GM19025 (cell line): ENCODE results near the gene NFIB.

Experiments used
- ATAC-seq: cut with Tn5 transposase; IDR thresholded peaks from one replicate; pipeline ENCODE4 v1.9.1; 2021; ENCODE audit warnings: mild to moderate bottlenecking, low read depth, moderate library complexity; ENCODE audit not compliant: unreplicated experiment

NFIB gene

GRCh38 chr9:14307989-14308852 lies 5.7 kb downstream of the NFIB start:
- no peak for ATAC-seq

GRCh38 chr9:14306672-14307660 lies 7.0 kb downstream of the NFIB start:
- ATAC-seq: no peak

- no peak for ATAC-seq
Measured at GRCh38 chr9:14306188-14306587, 7.8 kb downstream of the NFIB start.

- no peak for ATAC-seq
Measured at GRCh38 chr9:14304259-14304658, 9.7 kb downstream of the NFIB start.

- ATAC-seq: no peak
Measured at GRCh38 chr9:14303521-14303920, 10.4 kb downstream of the NFIB start.

- no peak for ATAC-seq
Measured at GRCh38 chr9:14303100-14303499, 10.8 kb downstream of the NFIB start.

- ATAC-seq: no peak
Measured at GRCh38 chr9:14302405-14302804, 11.5 kb downstream of the NFIB start.

- ATAC-seq: no peak
Measured at GRCh38 chr9:14301583-14302021, 12.3 kb downstream of the NFIB start.

GRCh38 chr9:14301006-14301405 lies 12.9 kb downstream of the NFIB start:
- ATAC-seq: no peak

- no peak for ATAC-seq
Measured at GRCh38 chr9:14300588-14300987, 13.4 kb downstream of the NFIB start.

GRCh38 chr9:14300040-14300439 lies 13.9 kb downstream of the NFIB start:
- no peak for ATAC-seq

- no peak for ATAC-seq
Measured at GRCh38 chr9:14298601-14299022, 15.3 kb downstream of the NFIB start.

GRCh38 chr9:14296495-14297113 lies 17.3 kb downstream of the NFIB start:
- no peak for ATAC-seq

GRCh38 chr9:14294659-14295058 lies 19.3 kb downstream of the NFIB start:
- no peak for ATAC-seq

- no peak for ATAC-seq
Measured at GRCh38 chr9:14293801-14294200, 20.1 kb downstream of the NFIB start.

- no peak for ATAC-seq
Measured at GRCh38 chr9:14292181-14292739, 21.7 kb downstream of the NFIB start.

GRCh38 chr9:14289916-14290315 lies 24.0 kb downstream of the NFIB start:
- ATAC-seq: no peak

GRCh38 chr9:14288433-14288832 lies 25.5 kb downstream of the NFIB start:
- ATAC-seq: no peak

GRCh38 chr9:14286121-14286520 lies 27.8 kb downstream of the NFIB start:
- ATAC-seq: no peak

- ATAC-seq: no peak
Measured at GRCh38 chr9:14283276-14283675, 30.7 kb downstream of the NFIB start.
